Spleen (tissue), 11 donors: ENCODE measurements around the gene CD37. TPM values are rescaled to one million over a fixed set of nuclear protein-coding genes. Genes with fewer than 3 reads are reported as not detected.
"Not testable (repeated sequence)": the region's sequence is repeated elsewhere in the genome, so short reads cannot be mapped to it uniquely, and the experiment has no call there.

ENCODE experiments used
- DNase-seq: peaks from one replicate; pipeline ENCODE4 v3.0.0-alpha.2; 2020
- H3K27ac ChIP-seq, 8 donors: fragments of 200-600 bp; sonication (generic) in 7 of 8; 1 replicate in 4 of 8; 2 replicates in 4 of 8; pipeline versions ENCODE4 v1.5.0 to v1.8.0; 2016 to 2021; ENCODE audit warnings: inconsistent platforms in 4 of 8, mild to moderate bottlenecking in 4 of 8, moderate library complexity in 1 of 8
- H3K27me3 ChIP-seq, 7 donors: fragments of 200-600 bp; sonication (generic) in 6 of 7; replicated peaks in 1 of 7; 1 replicate in 4 of 7; 2 replicates in 3 of 7; pipeline versions ENCODE4 v1.5.0 to v1.8.0; 2016 to 2021; ENCODE audit warnings: inconsistent platforms in 3 of 7, mild to moderate bottlenecking in 1 of 7
- H3K36me3 ChIP-seq, 6 donors: fragments of 200-600 bp; sonication (generic) in 5 of 6; 1 replicate in 4 of 6; 2 replicates in 2 of 6; pipeline versions ENCODE4 v1.5.0 to v1.8.0; 2016 to 2021; ENCODE audit warnings: inconsistent platforms in 2 of 6
- H3K4me1 ChIP-seq, 6 donors: fragments of 200-600 bp; sonication (generic) in 5 of 6; 1 replicate in 3 of 6; 2 replicates in 3 of 6; pipeline versions ENCODE4 v1.5.0 to v1.8.0; 2016 to 2021; ENCODE audit warnings: inconsistent platforms in 3 of 6
- H3K4me3 ChIP-seq, 8 donors: fragments of 200-600 bp; sonication (generic) in 7 of 8; 1 replicate in 4 of 8; 2 replicates in 4 of 8; pipeline versions ENCODE4 v1.5.0 to v1.8.0; 2016 to 2021; ENCODE audit warnings: inconsistent platforms in 4 of 8, mild to moderate bottlenecking in 4 of 8, moderate library complexity in 2 of 8
- H3K9me3 ChIP-seq, 8 donors: fragments of 200-600 bp; sonication (generic) in 7 of 8; 1 replicate in 4 of 8; 2 replicates in 4 of 8; pipeline versions ENCODE4 v1.5.0 to v1.8.0; 2016 to 2021; ENCODE audit warnings: inconsistent platforms in 4 of 8
- POLR2A ChIP-seq, 3 donors: fragments of 450-650 bp; IDR thresholded peaks; one replicate each; pipeline ENCODE4 v1.5.1; 2017; ENCODE audit warnings: antibody characterized with exemption in 3 of 3, mild to moderate bottlenecking in 1 of 3
- POLR2AphosphoS5 ChIP-seq, 3 donors: sonication (generic); formaldehyde crosslinking; IDR thresholded peaks; one replicate each; pipeline ENCODE4 v1.5.1; 2017; ENCODE audit warnings: antibody characterized with exemption in 3 of 3
- WGBS, 5 donors: extraction: QIAGEN DNeasy Blood & Tissue Kit in 3 of 5; methylation state at CpG; one replicate each; pipeline versions ENCODE4 v1.1.5 to v1.1.7; 2013 to 2018; 5-methylcytosine and 5-hydroxymethylcytosine counted together
- intact Hi-C: fragments of 100-400 bp; cut with DNase I; formaldehyde crosslinking; loops from one replicate; pipeline ENCODE4 v1.15.0; 2023; ENCODE audit warnings: low total_unique reads
- polyA plus RNA-seq, 3 donors: library from polyadenylated mRNA; stranded (reverse); fragments of 200-250 nt; gene quantifications; one replicate each; pipeline ENCODE4 v1.2.1, GENCODE V29; 2013
- total RNA-seq, 7 donors: library from RNA; depleted of rRNA in 3 of 7; stranded (reverse); fragments of >200 nt in 3 of 7; fragmentation: NEBNext Ultra II Directional in 4 of 7; extraction: Animal tissue kit (Norgen Biotek cat#: 25700) in 4 of 7; gene quantifications; one replicate each; pipeline versions ENCODE4 v1.1.0 to v1.2.1, GENCODE V29; 2016 to 2021
- TF ChIP-seq, protein P1 (sequence below), 11 experiments: fragments of 200-600 bp in 7 of 11; fragments of 450-650 bp in 4 of 11; sonication (generic) in 4 of 11; IDR thresholded peaks in 8 of 11; conservative IDR thresholded peaks in 3 of 11; 1 replicate in 7 of 11; 2 replicates in 4 of 11; pipeline versions ENCODE4 v1.4.0 to v1.8.0; 2016 to 2021; ENCODE audit warnings: antibody characterized with exemption in 11 of 11, inconsistent platforms in 4 of 11, mild to moderate bottlenecking in 1 of 11
- donor health status: healthy with polysubstance abuse.
- donor health status: DM: no; HTN: no; CAD: no; lungs with moderate emphysema.
- donor health status: DM: no; HTN: no; CAD: no.
- donor health status: Bipolar disorder and iron deficiency.
- donor health status: healthy.
- donor health status: DM: no; HTN: no; CAD: no.
- donor health status: DM: yes; HTN: yes; CAD: no.

The CD37 gene
- total and polyA plus RNA-seq, 10 donors = 297 to 516 (median 403) TPM

- Histone ChIP-seq H3K4me1 (peaks cover 0 to 70% (median 53%) of the 10 kb centered on the region in 6 donors), H3K4me3 (no peak overlapping the region), H3K36me3 (peaks cover 0 to 29% (median 2%) of the 10 kb centered on the region in 6 donors), H3K27me3 (no peaks in the 10 kb centered on the region), H3K9me3 (peaks cover 0 to 20% (median 13%) of the 10 kb centered on the region in 8 donors), H3K27ac (peak overlapping the region; percentile 35 to 95 (median 78))
- 72 to 90% (median 82%) methylated on average over 3 of the region's 3 CpGs for WGBS, 5 donors
- intact Hi-C loops = no loop called here
- TF ChIP-seq, protein P1, sequence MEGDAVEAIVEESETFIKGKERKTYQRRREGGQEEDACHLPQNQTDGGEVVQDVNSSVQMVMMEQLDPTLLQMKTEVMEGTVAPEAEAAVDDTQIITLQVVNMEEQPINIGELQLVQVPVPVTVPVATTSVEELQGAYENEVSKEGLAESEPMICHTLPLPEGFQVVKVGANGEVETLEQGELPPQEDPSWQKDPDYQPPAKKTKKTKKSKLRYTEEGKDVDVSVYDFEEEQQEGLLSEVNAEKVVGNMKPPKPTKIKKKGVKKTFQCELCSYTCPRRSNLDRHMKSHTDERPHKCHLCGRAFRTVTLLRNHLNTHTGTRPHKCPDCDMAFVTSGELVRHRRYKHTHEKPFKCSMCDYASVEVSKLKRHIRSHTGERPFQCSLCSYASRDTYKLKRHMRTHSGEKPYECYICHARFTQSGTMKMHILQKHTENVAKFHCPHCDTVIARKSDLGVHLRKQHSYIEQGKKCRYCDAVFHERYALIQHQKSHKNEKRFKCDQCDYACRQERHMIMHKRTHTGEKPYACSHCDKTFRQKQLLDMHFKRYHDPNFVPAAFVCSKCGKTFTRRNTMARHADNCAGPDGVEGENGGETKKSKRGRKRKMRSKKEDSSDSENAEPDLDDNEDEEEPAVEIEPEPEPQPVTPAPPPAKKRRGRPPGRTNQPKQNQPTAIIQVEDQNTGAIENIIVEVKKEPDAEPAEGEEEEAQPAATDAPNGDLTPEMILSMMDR (IDR thresholded peaks at IDR 0.05 in 8 of 11, conservative IDR thresholded peaks at IDR 0.05 in 3 of 11) = no peak
- DNase-seq = no peak
These were observed 9.0 kb upstream of the CD37 start for GRCh38 chr19:49326165-49326704.

- H3K9me3 ChIP-seq = peaks cover 0 to 5% (median under 1%) of the 10 kb centered on the region in 8 donors
- peaks cover 0 to 19% (median 0%) of the 10 kb centered on the region in 6 donors for H3K36me3 ChIP-seq
- DNase-seq = no peak
- intact Hi-C loops = no loop called here
- TF ChIP-seq POLR2A (IDR thresholded peaks at IDR 0.05) = no peak
- TF ChIP-seq, protein P1 (IDR thresholded peaks at IDR 0.05 in 8 of 11, conservative IDR thresholded peaks at IDR 0.05 in 3 of 11) = peak; percentile 31 to 80 (median 69)
- H3K4me1 ChIP-seq = peaks cover 6 to 87% (median 71%) of the 10 kb centered on the region in 6 donors
- H3K4me3 ChIP-seq = no peak overlapping the region
- peak overlapping the region in 7 of 8 donors; percentile 46 to 95 (median 87) for H3K27ac ChIP-seq
- no peaks in the 10 kb centered on the region for H3K27me3 ChIP-seq
- WGBS, 5 donors = 33 to 42% (median 39%) methylated on average over 2 of the region's 2 CpGs
These were observed 7.2 kb upstream of the CD37 start for GRCh38 chr19:49327878-49328544.

GRCh38 chr19:49328741-49329140, 6.5 kb upstream of the CD37 start:
- intact Hi-C loops = no loop called here
- H3K9me3 ChIP-seq = no peaks in the 10 kb centered on the region
- 64 to 91% (median 80%) methylated on average over 2 of the region's 2 CpGs for WGBS, 5 donors
- H3K4me3 ChIP-seq = peak overlapping the region in 1 of 8 donors; percentile 4
- H3K4me1 ChIP-seq = peaks cover 6 to 95% (median 78%) of the 10 kb centered on the region in 6 donors
- H3K27me3 ChIP-seq = no peaks in the 10 kb centered on the region
- peak overlapping the region in 7 of 8 donors; percentile 46 to 95 (median 87) for H3K27ac ChIP-seq
- no peak for DNase-seq
- TF ChIP-seq POLR2A (IDR thresholded peaks at IDR 0.05) = no peak
- TF ChIP-seq POLR2AphosphoS5 (IDR thresholded peaks at IDR 0.05) = no peak
- TF ChIP-seq, protein P1 (IDR thresholded peaks at IDR 0.05 in 8 of 11, conservative IDR thresholded peaks at IDR 0.05 in 3 of 11) = no peak
- peaks cover 0 to 19% (median 0%) of the 10 kb centered on the region in 6 donors for H3K36me3 ChIP-seq

DNA sequence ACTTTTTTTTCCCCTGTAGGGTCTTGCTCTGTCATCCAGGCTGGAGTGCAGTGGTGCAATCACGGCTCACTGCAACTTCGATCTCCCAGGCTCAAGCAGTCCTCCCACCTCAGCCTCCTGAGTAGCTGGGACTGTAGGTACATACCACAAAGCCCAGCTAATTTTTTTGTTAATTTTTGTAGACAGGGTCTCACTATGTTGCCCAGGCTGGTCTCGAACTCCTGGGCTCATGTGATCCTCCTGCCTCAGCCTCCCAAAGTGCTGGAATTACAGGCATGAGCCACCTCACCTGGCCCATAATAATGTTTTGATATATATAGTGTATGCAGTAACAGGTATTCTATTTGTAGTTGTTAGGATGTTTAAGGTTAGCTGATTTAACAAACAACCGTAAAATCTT, 4.0 kb upstream of the CD37 start:
- H3K27me3 ChIP-seq, intact Hi-C loops, H3K9me3 ChIP-seq, DNase-seq: not testable (repeated sequence)
- H3K36me3 ChIP-seq = peaks cover 0 to 19% (median 0%) of the 10 kb centered on the region in 6 donors
- peak overlapping the region in 1 of 8 donors; percentile 18 for H3K4me3 ChIP-seq
- 82 to 93% (median 85%) methylated on average over 4 of the region's 4 CpGs for WGBS, 5 donors
- H3K4me1 ChIP-seq = peaks cover 6 to 97% (median 89%) of the 10 kb centered on the region in 6 donors
- peak overlapping the region in 5 of 8 donors; percentile 20 to 95 (median 89) for H3K27ac ChIP-seq
